ENCODE measurements around the gene STAM2. TPM values are rescaled to one million over a fixed set of nuclear protein-coding genes. Genes with fewer than 3 reads are reported as not detected.
"Not testable (repeated sequence)": the region's sequence is repeated elsewhere in the genome, so short reads cannot be mapped to it uniquely, and the experiment has no call there.

The STAM2 gene
- total and polyA plus RNA-seq, 2 donors, result 13.0 to 23.0 TPM

GRCh38 chr2:152200101-152200500, 24.5 kb upstream of the STAM2 start:
- Histone ChIP-seq H3K4me1 (ENCODE audit: control insufficient read depth in 2 of 2, insufficient read depth in 2 of 2, low read length in 2 of 2) (no peaks in the 10 kb centered on the region), H3K27ac (ENCODE audit: low read depth in 1 of 2, low read length in 1 of 2) (no peak overlapping the region)
- 97% methylated on average over 4 of the region's 4 CpGs for WGBS

GRCh38 chr2:152198499-152198898, 22.9 kb upstream of the STAM2 start:
- WGBS, result 96% methylated on average over 2 of the region's 2 CpGs
- H3K27me3 ChIP-seq (ENCODE audit: control insufficient read depth in 2 of 2, insufficient read depth in 1 of 2, low read length in 1 of 2), result no peaks in the 10 kb centered on the region
- no peak overlapping the region for H3K4me3 ChIP-seq (ENCODE audit: low read length in 2 of 2)
- H3K4me1 ChIP-seq (ENCODE audit: control insufficient read depth in 2 of 2, insufficient read depth in 2 of 2, low read length in 2 of 2), result no peaks in the 10 kb centered on the region
- no peak overlapping the region for H3K27ac ChIP-seq (ENCODE audit: low read depth in 1 of 2, low read length in 1 of 2)
- DNase-seq (ENCODE audit: low read depth in 6 of 9, low spot score in 9 of 9), result no peak
- no peaks in the 10 kb centered on the region for H3K9me3 ChIP-seq (ENCODE audit: control insufficient read depth in 2 of 2, insufficient read depth in 1 of 2, low read length in 1 of 2)
- H3K36me3 ChIP-seq (ENCODE audit: control insufficient read depth in 2 of 2, insufficient read depth in 2 of 2, low read length in 1 of 2), result no peaks in the 10 kb centered on the region

More at GRCh38 chr2:152200101-152200500, 24.5 kb upstream of the STAM2 start:
- Histone ChIP-seq H3K27me3 (ENCODE audit: control insufficient read depth in 2 of 2, insufficient read depth in 1 of 2, low read length in 1 of 2) (no peaks in the 10 kb centered on the region), H3K4me3 (ENCODE audit: low read length in 2 of 2) (no peak overlapping the region), H3K36me3 (ENCODE audit: control insufficient read depth in 2 of 2, insufficient read depth in 2 of 2, low read length in 1 of 2) (no peaks in the 10 kb centered on the region), H3K9me3 (ENCODE audit: control insufficient read depth in 2 of 2, insufficient read depth in 1 of 2, low read length in 1 of 2) (no peaks in the 10 kb centered on the region)
- DNase-seq (ENCODE audit: low read depth in 6 of 9, low spot score in 9 of 9), result no peak

GRCh38 chr2:152197508-152198284, 22.1 kb upstream of the STAM2 start:
- DNase-seq (ENCODE audit: low read depth in 6 of 9, low spot score in 9 of 9); H3K4me3 ChIP-seq (ENCODE audit: low read length in 2 of 2); H3K27me3 ChIP-seq (ENCODE audit: control insufficient read depth in 2 of 2, insufficient read depth in 1 of 2, low read length in 1 of 2); H3K4me1 ChIP-seq (ENCODE audit: control insufficient read depth in 2 of 2, insufficient read depth in 2 of 2, low read length in 2 of 2); H3K36me3 ChIP-seq (ENCODE audit: control insufficient read depth in 2 of 2, insufficient read depth in 2 of 2, low read length in 1 of 2); H3K27ac ChIP-seq (ENCODE audit: low read depth in 1 of 2, low read length in 1 of 2); H3K9me3 ChIP-seq (ENCODE audit: control insufficient read depth in 2 of 2, insufficient read depth in 1 of 2, low read length in 1 of 2): not testable (repeated sequence)
- 0% methylated on average over 1 of the region's 1 CpG for whole genome bisulfite sequencing

GRCh38 chr2:152189622-152190495, 14.3 kb upstream of the STAM2 start:
- no peak overlapping the region for H3K4me3 ChIP-seq (ENCODE audit: low read length in 2 of 2)
- H3K27me3 ChIP-seq (ENCODE audit: control insufficient read depth in 2 of 2, insufficient read depth in 1 of 2, low read length in 1 of 2), result no peaks in the 10 kb centered on the region
- peak in 2 of 9 donors; percentile 18 to 45 for DNase-seq (ENCODE audit: low read depth in 6 of 9, low spot score in 9 of 9)
- 53% methylated on average over 8 of the region's 8 CpGs for WGBS
- no peaks in the 10 kb centered on the region for H3K9me3 ChIP-seq (ENCODE audit: control insufficient read depth in 2 of 2, insufficient read depth in 1 of 2, low read length in 1 of 2)
- no peaks in the 10 kb centered on the region for H3K36me3 ChIP-seq (ENCODE audit: control insufficient read depth in 2 of 2, insufficient read depth in 2 of 2, low read length in 1 of 2)
- no peak overlapping the region for H3K27ac ChIP-seq (ENCODE audit: low read depth in 1 of 2, low read length in 1 of 2)
- no peaks in the 10 kb centered on the region for H3K4me1 ChIP-seq (ENCODE audit: control insufficient read depth in 2 of 2, insufficient read depth in 2 of 2, low read length in 2 of 2)

- H3K4me3 ChIP-seq (ENCODE audit: low read length in 2 of 2); H3K27me3 ChIP-seq (ENCODE audit: control insufficient read depth in 2 of 2, insufficient read depth in 1 of 2, low read length in 1 of 2); H3K9me3 ChIP-seq (ENCODE audit: control insufficient read depth in 2 of 2, insufficient read depth in 1 of 2, low read length in 1 of 2); H3K27ac ChIP-seq (ENCODE audit: low read depth in 1 of 2, low read length in 1 of 2); H3K4me1 ChIP-seq (ENCODE audit: control insufficient read depth in 2 of 2, insufficient read depth in 2 of 2, low read length in 2 of 2); DNase-seq (ENCODE audit: low read depth in 6 of 9, low spot score in 9 of 9); H3K36me3 ChIP-seq (ENCODE audit: control insufficient read depth in 2 of 2, insufficient read depth in 2 of 2, low read length in 1 of 2): not testable (repeated sequence)
- 98% methylated on average over 5 of the region's 5 CpGs for WGBS
Measured at GRCh38 chr2:152186808-152187207, 11.2 kb upstream of the STAM2 start.

DNA sequence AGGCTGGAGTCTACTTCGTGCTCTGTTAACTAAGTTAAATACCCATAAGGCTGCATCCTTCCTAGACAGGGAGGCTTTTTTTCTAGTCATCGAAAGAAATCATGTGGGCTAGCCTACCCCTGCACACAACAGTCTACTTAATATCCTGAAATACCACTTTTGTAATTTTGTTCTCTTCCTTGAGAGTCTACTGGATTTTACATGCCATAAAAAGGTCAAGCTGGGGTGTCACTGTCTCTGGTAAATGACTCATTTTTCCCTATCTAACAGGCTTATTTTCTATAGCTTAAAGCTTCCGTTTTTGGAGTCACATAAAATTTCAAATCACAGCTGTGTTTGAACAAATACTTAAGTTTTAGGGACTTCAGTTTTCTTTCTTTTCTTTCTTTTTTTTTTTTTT, 10.7 kb upstream of the STAM2 start:
- Histone ChIP-seq H3K27ac (ENCODE audit: low read depth in 1 of 2, low read length in 1 of 2) (no peak overlapping the region), H3K4me3 (ENCODE audit: low read length in 2 of 2) (no peak overlapping the region), H3K4me1 (ENCODE audit: control insufficient read depth in 2 of 2, insufficient read depth in 2 of 2, low read length in 2 of 2) (no peaks in the 10 kb centered on the region), H3K36me3 (ENCODE audit: control insufficient read depth in 2 of 2, insufficient read depth in 2 of 2, low read length in 1 of 2) (no peaks in the 10 kb centered on the region), H3K27me3 (ENCODE audit: control insufficient read depth in 2 of 2, insufficient read depth in 1 of 2, low read length in 1 of 2) (no peaks in the 10 kb centered on the region), H3K9me3 (ENCODE audit: control insufficient read depth in 2 of 2, insufficient read depth in 1 of 2, low read length in 1 of 2) (peaks cover 0 to 4% of the 10 kb centered on the region in 2 donors)
- 93% methylated on average over 3 of the region's 3 CpGs for WGBS
- no peak for DNase-seq (ENCODE audit: low read depth in 6 of 9, low spot score in 9 of 9)

GRCh38 chr2:152183401-152184073, 8.0 kb upstream of the STAM2 start:
- H3K4me1 ChIP-seq (ENCODE audit: control insufficient read depth in 2 of 2, insufficient read depth in 2 of 2, low read length in 2 of 2), result no peaks in the 10 kb centered on the region
- 0% methylated on average over 1 of the region's 1 CpG for WGBS
- no peak overlapping the region for H3K4me3 ChIP-seq (ENCODE audit: low read length in 2 of 2)
- H3K27me3 ChIP-seq (ENCODE audit: control insufficient read depth in 2 of 2, insufficient read depth in 1 of 2, low read length in 1 of 2), result no peaks in the 10 kb centered on the region
- H3K36me3 ChIP-seq (ENCODE audit: control insufficient read depth in 2 of 2, insufficient read depth in 2 of 2, low read length in 1 of 2), result no peaks in the 10 kb centered on the region
- peak in 1 of 9 donors; percentile 48 for DNase-seq (ENCODE audit: low read depth in 6 of 9, low spot score in 9 of 9)
- peaks cover 0 to 4% of the 10 kb centered on the region in 2 donors for H3K9me3 ChIP-seq (ENCODE audit: control insufficient read depth in 2 of 2, insufficient read depth in 1 of 2, low read length in 1 of 2)
- H3K27ac ChIP-seq (ENCODE audit: low read depth in 1 of 2, low read length in 1 of 2), result no peak overlapping the region

- not testable (repeated sequence) for H3K27ac ChIP-seq (ENCODE audit: low read depth in 1 of 2, low read length in 1 of 2); DNase-seq (ENCODE audit: low read depth in 6 of 9, low spot score in 9 of 9); H3K27me3 ChIP-seq (ENCODE audit: control insufficient read depth in 2 of 2, insufficient read depth in 1 of 2, low read length in 1 of 2); H3K4me1 ChIP-seq (ENCODE audit: control insufficient read depth in 2 of 2, insufficient read depth in 2 of 2, low read length in 2 of 2); H3K36me3 ChIP-seq (ENCODE audit: control insufficient read depth in 2 of 2, insufficient read depth in 2 of 2, low read length in 1 of 2); H3K9me3 ChIP-seq (ENCODE audit: control insufficient read depth in 2 of 2, insufficient read depth in 1 of 2, low read length in 1 of 2); H3K4me3 ChIP-seq (ENCODE audit: low read length in 2 of 2)
- 96% methylated on average over 5 of the region's 7 CpGs for WGBS
Measured at GRCh38 chr2:152177667-152178066, 2.1 kb upstream of the STAM2 start.

All from thymus (tissue), 11 donors.